ENCODE measurements around the gene GNAL.

DNA sequence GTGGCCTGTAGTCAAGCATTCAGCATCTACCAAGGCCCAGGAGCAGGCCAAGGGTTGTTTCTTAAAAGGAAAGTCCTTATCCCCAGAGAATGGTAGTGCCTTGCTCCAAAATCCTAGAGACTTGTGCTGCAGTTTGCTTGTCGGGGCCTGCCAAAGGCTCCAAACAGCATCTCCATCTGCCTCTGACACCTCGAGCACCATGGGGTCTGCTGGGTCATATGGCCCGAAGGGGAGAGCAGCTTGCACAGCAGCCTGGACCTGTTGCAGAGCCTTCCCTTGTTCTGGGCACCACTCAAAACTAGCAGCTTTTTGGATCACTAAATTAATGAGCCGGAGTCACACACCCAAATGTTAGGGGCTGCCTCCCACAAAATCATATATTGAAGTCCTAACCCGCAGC is 35.7 kb downstream of the GNAL start:
- TF ChIP-seq CTCF (tag by site-specific recombination; IDR thresholded peaks at IDR 0.05) (no peak), ZNF114 (tag by site-specific recombination; IDR thresholded peaks at IDR 0.05) (no peak), ZNF24 (tag by site-specific recombination; IDR thresholded peaks at IDR 0.05) (no peak), RBAK (tag by site-specific recombination; IDR thresholded peaks at IDR 0.05) (no peak), ZNF121 (tag by site-specific recombination; IDR thresholded peaks at IDR 0.05) (no peak), ZFHX2 (tag by site-specific recombination; conservative IDR thresholded peaks at IDR 0.05) (no peak), ZSCAN4 (tag by site-specific recombination; IDR thresholded peaks at IDR 0.05) (no peak)
- TF ChIP-seq, protein P1, sequence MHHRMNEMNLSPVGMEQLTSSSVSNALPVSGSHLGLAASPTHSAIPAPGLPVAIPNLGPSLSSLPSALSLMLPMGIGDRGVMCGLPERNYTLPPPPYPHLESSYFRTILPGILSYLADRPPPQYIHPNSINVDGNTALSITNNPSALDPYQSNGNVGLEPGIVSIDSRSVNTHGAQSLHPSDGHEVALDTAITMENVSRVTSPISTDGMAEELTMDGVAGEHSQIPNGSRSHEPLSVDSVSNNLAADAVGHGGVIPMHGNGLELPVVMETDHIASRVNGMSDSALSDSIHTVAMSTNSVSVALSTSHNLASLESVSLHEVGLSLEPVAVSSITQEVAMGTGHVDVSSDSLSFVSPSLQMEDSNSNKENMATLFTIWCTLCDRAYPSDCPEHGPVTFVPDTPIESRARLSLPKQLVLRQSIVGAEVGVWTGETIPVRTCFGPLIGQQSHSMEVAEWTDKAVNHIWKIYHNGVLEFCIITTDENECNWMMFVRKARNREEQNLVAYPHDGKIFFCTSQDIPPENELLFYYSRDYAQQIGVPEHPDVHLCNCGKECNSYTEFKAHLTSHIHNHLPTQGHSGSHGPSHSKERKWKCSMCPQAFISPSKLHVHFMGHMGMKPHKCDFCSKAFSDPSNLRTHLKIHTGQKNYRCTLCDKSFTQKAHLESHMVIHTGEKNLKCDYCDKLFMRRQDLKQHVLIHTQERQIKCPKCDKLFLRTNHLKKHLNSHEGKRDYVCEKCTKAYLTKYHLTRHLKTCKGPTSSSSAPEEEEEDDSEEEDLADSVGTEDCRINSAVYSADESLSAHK (tag by site-specific recombination; IDR thresholded peaks at IDR 0.05), result no peak
- TF ChIP-seq, protein P2, sequence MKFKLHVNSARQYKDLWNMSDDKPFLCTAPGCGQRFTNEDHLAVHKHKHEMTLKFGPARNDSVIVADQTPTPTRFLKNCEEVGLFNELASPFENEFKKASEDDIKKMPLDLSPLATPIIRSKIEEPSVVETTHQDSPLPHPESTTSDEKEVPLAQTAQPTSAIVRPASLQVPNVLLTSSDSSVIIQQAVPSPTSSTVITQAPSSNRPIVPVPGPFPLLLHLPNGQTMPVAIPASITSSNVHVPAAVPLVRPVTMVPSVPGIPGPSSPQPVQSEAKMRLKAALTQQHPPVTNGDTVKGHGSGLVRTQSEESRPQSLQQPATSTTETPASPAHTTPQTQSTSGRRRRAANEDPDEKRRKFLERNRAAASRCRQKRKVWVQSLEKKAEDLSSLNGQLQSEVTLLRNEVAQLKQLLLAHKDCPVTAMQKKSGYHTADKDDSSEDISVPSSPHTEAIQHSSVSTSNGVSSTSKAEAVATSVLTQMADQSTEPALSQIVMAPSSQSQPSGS (tag by site-specific recombination; IDR thresholded peaks at IDR 0.05; ENCODE audit: low read depth), result no peak

Data from HEK293 (cell line).